Keratinocyte (primary cell): ENCODE results near the gene PRSS1. TPM values are rescaled to one million over a fixed set of nuclear protein-coding genes. Genes with fewer than 3 reads are reported as not detected.
"Not testable (repeated sequence)": the region's sequence is repeated elsewhere in the genome, so short reads cannot be mapped to it uniquely, and the experiment has no call there.

ENCODE experiments used
- DNase-seq: peaks from one replicate; pipeline ENCODE4 v3.0.0-alpha.2; 2011; ENCODE audit warnings: low read depth, missing footprints, low spot score
- FAIRE-seq: peaks from 2 replicates; lab custom pipeline; 2011; peaks lifted over from hg19 to GRCh38; lab: Jason Lieb, UNC
- H2AFZ ChIP-seq: 2 replicates; pipeline ENCODE4 v1.6.0; 2012; ENCODE audit warnings: low read length, control low read depth, inconsistent platforms; ENCODE audit not compliant: control insufficient read depth
- H3K27ac ChIP-seq: 2 replicates; pipeline ENCODE4 v1.5.1; 2011; ENCODE audit warnings: low read length; ENCODE audit not compliant: control insufficient read depth, insufficient read depth
- H3K27me3 ChIP-seq: 3 replicates; pipeline ENCODE4 v1.6.0; 2011; ENCODE audit warnings: low read length; ENCODE audit not compliant: control insufficient read depth, insufficient read depth; ENCODE audit errors: extremely low read depth
- H3K36me3 ChIP-seq, 2 experiments: 2 replicates in 1 of 2; 3 replicates in 1 of 2; pipeline ENCODE4 v1.5.1; 2011; ENCODE audit warnings: low read length in 2 of 2, mild to moderate bottlenecking in 1 of 2; ENCODE audit not compliant: control insufficient read depth in 2 of 2, insufficient read depth in 2 of 2; ENCODE audit errors: extremely low read depth in 1 of 2
- H3K4me1 ChIP-seq: 3 replicates; pipeline ENCODE4 v1.5.1; 2011; ENCODE audit warnings: low read length; ENCODE audit not compliant: control insufficient read depth, insufficient read depth; ENCODE audit errors: extremely low read depth
- H3K4me2 ChIP-seq: 3 replicates; pipeline ENCODE4 v1.6.0; 2011; ENCODE audit warnings: low read depth, low read length; ENCODE audit not compliant: control insufficient read depth, insufficient read depth; ENCODE audit errors: extremely low read depth
- H3K4me3 ChIP-seq, 3 experiments: fragments of 200-600 bp in 1 of 3; sonication (generic) in 1 of 3; 2 replicates in 2 of 3; 3 replicates in 1 of 3; pipeline ENCODE4 v1.5.1; 2011 to 2016; ENCODE audit warnings: low read length in 3 of 3, mild to moderate bottlenecking in 3 of 3, control low read depth in 2 of 3, inconsistent platforms in 1 of 3, low read depth in 1 of 3, mixed read lengths in 1 of 3, mixed run types in 1 of 3, moderate library complexity in 1 of 3; ENCODE audit not compliant: control insufficient read depth in 2 of 3, insufficient read depth in 2 of 3; ENCODE audit errors: extremely low read depth in 1 of 3
- H3K79me2 ChIP-seq: 2 replicates; pipeline ENCODE4 v1.6.0; 2012; ENCODE audit warnings: low read length; ENCODE audit not compliant: control insufficient read depth, insufficient read depth
- H3K9ac ChIP-seq: 3 replicates; pipeline ENCODE4 v1.6.0; 2011; ENCODE audit warnings: low read length; ENCODE audit not compliant: control insufficient read depth, insufficient read depth; ENCODE audit errors: extremely low read depth
- H3K9me1 ChIP-seq: 3 replicates; pipeline ENCODE4 v1.6.0; 2011; ENCODE audit warnings: low read length; ENCODE audit not compliant: control insufficient read depth, insufficient read depth; ENCODE audit errors: extremely low read depth
- H3K9me3 ChIP-seq: 2 replicates; pipeline ENCODE4 v1.5.1; 2012; ENCODE audit warnings: low read depth, low read length; ENCODE audit not compliant: control insufficient read depth
- H4K20me1 ChIP-seq: 3 replicates; pipeline ENCODE4 v1.6.0; 2011; ENCODE audit warnings: low read length; ENCODE audit not compliant: control insufficient read depth, insufficient read depth; ENCODE audit errors: extremely low read depth
- CTCF ChIP-seq, 3 experiments: IDR thresholded peaks in 1 of 3; conservative IDR thresholded peaks in 1 of 3; optimal IDR thresholded peaks in 1 of 3; 2 replicates in 2 of 3; 3 replicates in 1 of 3; pipeline versions ENCODE3 to v1.5.1; 2011; ENCODE audit warnings: low read length in 3 of 3, mild to moderate bottlenecking in 3 of 3, moderate library complexity in 2 of 3, control low read depth in 1 of 3, inconsistent platforms in 1 of 3; ENCODE audit not compliant: insufficient read depth in 2 of 3; ENCODE audit errors: extremely low read depth in 1 of 3
- EZH2 ChIP-seq: IDR thresholded peaks from one replicate; pipeline ENCODE4 v1.6.1; 2012; ENCODE audit warnings: inconsistent platforms, mild to moderate bottlenecking, low read length, moderate library complexity
- dilution Hi-C: fragments of 300-500 bp; cut with MboI; formaldehyde crosslinking; loops from one replicate; pipeline ENCODE4 v1.7.0; 2020; ENCODE audit warnings: low sequenced_read_pairs; ENCODE audit not compliant: extremely low pct_ligation_motif_present
- polyA minus RNA-seq, 3 experiments: library from RNA; depleted of rRNA, polyadenylated mRNA; stranded (reverse); fragments of >200 nt; gene quantifications; 1 replicate in 1 of 3; 2 replicates in 1 of 3; 3 replicates in 1 of 3; pipeline ENCODE4 v1.2.3, GENCODE V29; 2011
- polyA plus RNA-seq, 5 experiments: library from polyadenylated mRNA; depleted of rRNA in 3 of 5; stranded (reverse) in 3 of 5; stranded (forward) in 1 of 5; unstranded in 1 of 5; fragments of >200 nt; gene quantifications; 1 replicate in 1 of 5; 2 replicates in 3 of 5; 3 replicates in 1 of 5; pipeline versions ENCODE4 v1.2.1 to v1.2.3, GENCODE V29; 2011 to 2012; ENCODE audit warnings: missing spikeins in 2 of 5, low read depth in 1 of 5, low replicate concordance in 1 of 5

The PRSS1 gene
- not detected in 3 replicates for polyA plus RNA-seq
- polyA plus RNA-seq (2011; ENCODE audit: low read depth), result not detected
- not detected in 2 replicates for polyA plus RNA-seq (2011; cell fraction: cytosol; rRNA removed)
- polyA plus RNA-seq (2011; cell fraction: nucleus; rRNA removed), result not detected in 2 replicates
- not detected in 2 replicates for polyA plus RNA-seq (2012; ENCODE audit: low replicate concordance)
- polyA minus RNA-seq, result not detected in 3 replicates
- polyA minus RNA-seq (2011; cell fraction: cytosol; rRNA and poly(A)+ RNA removed), result not detected
- not detected in 2 replicates for polyA minus RNA-seq (2011; cell fraction: nucleus; rRNA and poly(A)+ RNA removed)

- Histone ChIP-seq H3K9me3 (no peaks in the 10 kb centered on the region), H3K4me1 (no peaks in the 10 kb centered on the region), H2AFZ (no peak within 1 kb of the TSS), H4K20me1 (no peaks in the 10 kb centered on the region), H3K36me3 (no peaks in the 10 kb centered on the region), H3K4me2 (no peak within 1 kb of the TSS), H3K27me3 (no peaks in the 10 kb centered on the region), H3K9me1 (no peaks in the 10 kb centered on the region), H3K4me3 (no peak within 1 kb of the TSS), H3K9ac (no peak within 1 kb of the TSS), H3K79me2 (no peaks in the 10 kb centered on the region), H3K27ac (no peak within 1 kb of the TSS)
- TF ChIP-seq EZH2, result no peak
- no peak for TF ChIP-seq CTCF (optimal IDR thresholded peaks at IDR 0.05 in 1 of 3, IDR thresholded peaks at IDR 0.05 in 1 of 3, conservative IDR thresholded peaks at IDR 0.05 in 1 of 3; ENCODE audit: extremely low read depth in 1 of 3, insufficient read depth in 2 of 3, low read length in 3 of 3)
- DNase-seq (no peak), FAIRE-seq (no peak)
- dilution Hi-C loops, result no loop called here
Observed at GRCh38 chr7:142749218-142749993, at the start of gene PRSS1. PRSS1 (plus strand) TSS chr7:142749472; CDS start chr7:142749485, 13 bp downstream.

- H3K79me2 ChIP-seq, H3K36me3 ChIP-seq, H3K4me1 ChIP-seq, H3K27ac ChIP-seq, H3K4me2 ChIP-seq, H3K9ac ChIP-seq, DNase-seq, dilution Hi-C loops, H3K9me1 ChIP-seq, FAIRE-seq, H4K20me1 ChIP-seq, H2AFZ ChIP-seq, H3K9me3 ChIP-seq, H3K4me3 ChIP-seq, H3K27me3 ChIP-seq: not testable (repeated sequence)
Observed at GRCh38 chr7:142700935-142701334, 48.3 kb upstream of the PRSS1 start.
